Transverse colon (tissue), 4 donors: Measurements from ENCODE around the gene NEK1.

Experiments
- CTCF ChIP-seq, 5 experiments: fragments of 200-600 bp in 3 of 5; fragments of 450-650 bp in 2 of 5; sonication (generic) in 3 of 5; IDR thresholded peaks; 1 replicate in 2 of 5; 2 replicates in 3 of 5; pipeline ENCODE4 v1.5.1; 2016 to 2017; ENCODE audit warnings: antibody characterized with exemption in 5 of 5, inconsistent platforms in 3 of 5, mild to moderate bottlenecking in 2 of 5, moderate library complexity in 1 of 5
- POLR2A ChIP-seq: fragments of 450-650 bp; IDR thresholded peaks from one replicate; pipeline ENCODE4 v1.6.1; 2016; ENCODE audit warnings: antibody characterized with exemption, mild to moderate bottlenecking, moderate library complexity
- POLR2AphosphoS5 ChIP-seq, 3 donors: sonication (generic); formaldehyde crosslinking; IDR thresholded peaks; one replicate each; pipeline ENCODE4 v1.6.1; 2016; ENCODE audit warnings: antibody characterized with exemption in 3 of 3

GRCh38 chr4:169611991-169612870 is at the start of gene NEK1:
- peak; percentile 89 for TF ChIP-seq POLR2A
- TF ChIP-seq CTCF (IDR thresholded peaks at IDR 0.05): peak in 1 of 5 experiments; percentile 23
- peak; percentile 91 to 97 (median 95) for TF ChIP-seq POLR2AphosphoS5 (IDR thresholded peaks at IDR 0.05)
